HS-5 (cell line): Measurements from ENCODE around the gene KCNH2.
"Not testable (repeated sequence)": the region's sequence is repeated elsewhere in the genome, so short reads cannot be mapped to it uniquely, and the experiment has no call there.

ENCODE experiments used
- DNase-seq: peaks from one replicate; pipeline ENCODE4 v3.0.0-alpha.2; 2012; ENCODE audit warnings: low read depth

Gene KCNH2, protein sequence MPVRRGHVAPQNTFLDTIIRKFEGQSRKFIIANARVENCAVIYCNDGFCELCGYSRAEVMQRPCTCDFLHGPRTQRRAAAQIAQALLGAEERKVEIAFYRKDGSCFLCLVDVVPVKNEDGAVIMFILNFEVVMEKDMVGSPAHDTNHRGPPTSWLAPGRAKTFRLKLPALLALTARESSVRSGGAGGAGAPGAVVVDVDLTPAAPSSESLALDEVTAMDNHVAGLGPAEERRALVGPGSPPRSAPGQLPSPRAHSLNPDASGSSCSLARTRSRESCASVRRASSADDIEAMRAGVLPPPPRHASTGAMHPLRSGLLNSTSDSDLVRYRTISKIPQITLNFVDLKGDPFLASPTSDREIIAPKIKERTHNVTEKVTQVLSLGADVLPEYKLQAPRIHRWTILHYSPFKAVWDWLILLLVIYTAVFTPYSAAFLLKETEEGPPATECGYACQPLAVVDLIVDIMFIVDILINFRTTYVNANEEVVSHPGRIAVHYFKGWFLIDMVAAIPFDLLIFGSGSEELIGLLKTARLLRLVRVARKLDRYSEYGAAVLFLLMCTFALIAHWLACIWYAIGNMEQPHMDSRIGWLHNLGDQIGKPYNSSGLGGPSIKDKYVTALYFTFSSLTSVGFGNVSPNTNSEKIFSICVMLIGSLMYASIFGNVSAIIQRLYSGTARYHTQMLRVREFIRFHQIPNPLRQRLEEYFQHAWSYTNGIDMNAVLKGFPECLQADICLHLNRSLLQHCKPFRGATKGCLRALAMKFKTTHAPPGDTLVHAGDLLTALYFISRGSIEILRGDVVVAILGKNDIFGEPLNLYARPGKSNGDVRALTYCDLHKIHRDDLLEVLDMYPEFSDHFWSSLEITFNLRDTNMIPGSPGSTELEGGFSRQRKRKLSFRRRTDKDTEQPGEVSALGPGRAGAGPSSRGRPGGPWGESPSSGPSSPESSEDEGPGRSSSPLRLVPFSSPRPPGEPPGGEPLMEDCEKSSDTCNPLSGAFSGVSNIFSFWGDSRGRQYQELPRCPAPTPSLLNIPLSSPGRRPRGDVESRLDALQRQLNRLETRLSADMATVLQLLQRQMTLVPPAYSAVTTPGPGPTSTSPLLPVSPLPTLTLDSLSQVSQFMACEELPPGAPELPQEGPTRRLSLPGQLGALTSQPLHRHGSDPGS

DNA sequence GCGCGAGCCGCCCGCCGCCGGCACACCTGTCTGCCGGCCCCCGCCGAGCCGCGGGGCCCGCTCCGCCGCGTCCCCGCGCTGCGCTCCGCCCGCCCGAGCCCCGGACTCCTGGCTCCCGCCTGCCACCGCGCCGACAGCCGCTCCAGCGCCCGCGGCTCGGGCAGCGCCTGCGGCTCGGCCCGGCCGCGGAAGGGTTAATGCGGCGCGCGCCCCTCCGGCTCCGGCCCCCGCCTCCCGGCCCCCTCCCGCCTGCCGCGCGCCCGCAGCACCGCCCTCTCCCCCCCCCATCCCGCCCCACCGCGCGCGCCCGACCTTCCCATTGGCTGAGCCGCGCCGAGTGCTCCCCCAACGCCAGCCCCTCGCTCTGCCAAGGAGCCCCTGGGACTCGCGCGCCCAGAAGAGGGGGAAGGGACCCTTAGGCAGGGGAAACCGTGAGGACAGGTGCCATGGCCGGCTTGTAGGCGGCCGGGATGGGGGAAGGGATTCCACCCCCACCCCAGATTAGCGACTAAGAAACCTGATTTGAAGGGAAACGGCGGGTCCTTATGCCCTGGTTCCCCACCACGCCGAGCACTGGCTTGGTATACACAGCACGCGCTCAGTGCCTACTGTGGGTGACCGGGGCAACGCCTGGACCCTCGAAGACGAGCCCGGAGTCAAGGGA lies at the start of gene KCNH2:
Gene KCNH2, minus strand, starts transcription at position 196 of the 664 bp plus-strand sequence. CDS start 408 bp downstream, outside the sequence.
- no peak for DNase-seq

- not testable (repeated sequence) for DNase-seq
These were observed 49.6 kb upstream of the KCNH2 start for GRCh38 chr7:151027728-151028130.

DNA sequence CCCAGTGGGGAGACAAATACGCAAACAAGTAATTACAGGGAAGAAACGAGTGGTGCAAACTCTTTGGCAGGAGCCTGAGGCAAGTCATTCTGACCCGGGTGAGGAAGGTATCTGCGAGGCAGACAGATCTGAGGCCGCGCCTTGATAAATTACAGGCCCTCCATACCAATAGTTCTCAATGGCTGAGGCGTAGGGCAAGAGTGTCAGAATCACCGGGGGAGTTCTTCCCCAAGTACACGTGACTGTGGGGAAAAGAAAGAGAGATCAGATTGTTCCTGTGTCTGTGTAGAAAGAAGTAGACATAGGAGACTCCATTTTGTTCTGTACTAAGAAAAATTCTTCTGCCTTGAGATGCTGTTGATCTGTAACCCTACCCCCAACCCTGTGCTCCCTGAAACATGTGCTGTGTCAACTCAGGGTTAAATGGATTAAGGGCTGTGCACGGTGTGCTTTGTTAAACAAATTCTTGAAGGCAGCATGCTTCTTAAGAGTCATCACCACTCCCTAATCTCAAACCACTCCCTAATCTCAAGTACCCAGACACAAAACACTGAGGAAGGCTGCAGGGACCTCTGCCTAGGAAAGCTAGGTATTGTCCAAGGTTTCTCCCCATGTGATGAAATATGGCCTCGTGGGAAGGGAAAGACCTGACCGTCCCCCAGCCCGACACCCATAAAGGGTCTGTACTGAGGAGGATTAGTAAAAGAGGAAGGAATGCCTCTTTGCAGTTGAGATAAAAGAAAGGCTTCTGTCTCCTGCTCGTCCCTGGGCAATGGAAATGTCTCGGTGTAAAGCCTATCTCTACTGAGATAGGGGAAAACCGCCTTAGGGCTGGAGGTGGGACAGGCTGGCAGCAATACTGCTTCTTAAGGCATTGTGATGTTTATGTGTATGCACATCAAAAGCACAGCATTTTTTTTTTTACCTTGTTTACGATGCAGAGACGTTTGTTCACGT lies 48.9 kb upstream of the KCNH2 start:
- DNase-seq, result not testable (repeated sequence)

DNA sequence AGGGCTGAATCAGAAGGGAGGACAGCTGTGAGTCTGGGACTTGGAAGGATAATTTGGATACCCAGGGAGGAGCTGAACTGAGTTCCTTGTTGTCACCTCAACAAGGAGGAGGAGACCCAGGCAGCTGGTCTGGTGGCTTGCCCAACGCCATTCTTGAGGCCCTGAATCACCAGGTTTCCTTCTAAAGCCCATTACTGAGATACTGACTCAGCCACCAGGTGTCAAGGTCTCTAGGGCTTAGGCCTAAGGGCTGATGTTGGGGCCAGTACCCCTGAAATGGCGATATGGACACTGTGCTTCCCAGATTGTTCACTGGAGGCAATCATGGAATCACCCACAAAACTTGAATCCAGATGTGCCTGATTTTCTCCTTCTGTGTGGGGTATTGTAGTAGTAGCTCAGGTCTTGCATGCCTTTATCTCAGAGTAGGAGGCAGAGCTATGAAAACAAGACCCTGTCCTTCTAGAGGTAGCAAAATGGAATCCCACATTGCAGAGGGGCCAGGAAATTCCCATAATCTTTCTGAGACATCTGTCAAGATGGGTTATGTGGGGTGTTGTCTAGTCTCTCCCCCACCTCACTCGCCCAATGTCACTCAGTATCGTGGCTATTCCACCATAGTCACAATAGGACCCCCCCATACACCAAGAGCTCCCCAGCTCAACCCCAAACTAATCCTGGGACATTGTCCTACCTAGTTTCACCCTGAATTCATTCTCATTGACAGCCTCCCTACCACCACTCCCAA lies 48.0 kb upstream of the KCNH2 start:
- DNase-seq, result peak; percentile 41

- no peak for DNase-seq
These were observed 46.4 kb upstream of the KCNH2 start, which contains the start of gene ATG9B for GRCh38 chr7:151024435-151025056. Gene ATG9B, minus strand, starts transcription at chr7:151024494. Its CDS starts 71 bp downstream, at chr7:151024423.

- DNase-seq, result no peak
These were observed 45.1 kb upstream of the KCNH2 start for GRCh38 chr7:151023232-151023631.

GRCh38 chr7:151020231-151020630 lies 42.1 kb upstream of the KCNH2 start:
- no peak for DNase-seq

GRCh38 chr7:151019130-151019447 lies 41.0 kb upstream of the KCNH2 start:
- DNase-seq, result no peak

DNA sequence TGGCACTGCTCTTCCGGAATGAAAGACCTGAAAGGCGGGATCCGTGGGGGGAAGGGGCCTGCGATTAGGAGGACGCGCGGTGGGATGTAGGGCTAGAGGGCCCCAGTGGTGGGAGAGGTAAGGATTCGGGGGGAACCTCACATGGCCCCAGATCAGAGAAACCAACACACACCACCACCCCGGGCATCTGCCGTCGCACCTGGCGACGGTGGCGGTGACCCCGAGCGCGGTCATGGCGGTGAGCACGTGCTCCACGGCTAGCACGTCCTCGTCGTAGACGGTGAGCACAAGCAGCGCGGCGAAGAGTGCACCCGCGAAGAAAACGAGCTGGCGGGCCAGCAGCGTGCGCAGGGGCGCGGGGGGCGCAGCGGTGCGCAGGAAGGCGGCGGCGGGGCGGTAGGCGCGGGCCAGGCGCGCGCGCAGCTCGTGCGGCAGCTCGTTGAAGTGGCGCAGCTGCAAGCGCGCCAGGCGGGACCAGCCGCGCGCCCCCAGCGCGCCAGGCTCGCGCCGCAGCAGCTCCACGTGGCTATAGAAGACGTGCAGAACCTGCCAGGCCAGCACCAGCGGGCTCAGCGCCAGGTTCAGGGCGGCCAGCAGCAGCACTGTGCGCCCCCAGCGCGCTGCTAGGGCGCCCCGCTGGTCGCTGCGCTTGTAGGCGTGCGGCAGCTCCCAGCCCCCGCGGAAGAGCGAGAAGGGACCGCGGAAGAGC lies 40.5 kb upstream of the KCNH2 start:
- no peak for DNase-seq

DNA sequence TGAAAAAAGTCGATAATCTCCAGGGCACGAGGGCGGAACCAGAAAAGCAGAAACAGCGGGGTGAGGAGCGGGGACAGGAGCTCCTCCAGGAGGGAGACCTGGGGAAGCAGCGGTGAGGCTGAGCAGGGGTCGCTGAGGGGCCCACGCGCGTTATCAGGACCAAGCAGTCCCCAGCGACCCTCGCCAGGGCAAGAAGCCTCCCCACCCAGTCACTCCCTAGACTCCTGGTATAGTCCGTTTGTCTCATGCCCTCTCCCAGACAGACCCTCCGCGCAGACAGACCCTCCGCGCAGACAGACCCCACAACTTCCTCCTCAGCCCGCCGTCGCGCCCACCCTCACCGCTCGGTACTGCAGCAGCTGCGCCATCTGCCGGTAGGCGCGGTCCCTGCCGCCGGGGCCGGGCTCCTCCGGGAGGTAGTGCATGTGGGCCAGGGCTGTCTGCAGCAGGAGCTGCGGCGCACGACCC lies 39.9 kb upstream of the KCNH2 start:
- no peak for DNase-seq

- no peak for DNase-seq
These were observed 39.3 kb upstream of the KCNH2 start for GRCh38 chr7:151017370-151017952.

DNA sequence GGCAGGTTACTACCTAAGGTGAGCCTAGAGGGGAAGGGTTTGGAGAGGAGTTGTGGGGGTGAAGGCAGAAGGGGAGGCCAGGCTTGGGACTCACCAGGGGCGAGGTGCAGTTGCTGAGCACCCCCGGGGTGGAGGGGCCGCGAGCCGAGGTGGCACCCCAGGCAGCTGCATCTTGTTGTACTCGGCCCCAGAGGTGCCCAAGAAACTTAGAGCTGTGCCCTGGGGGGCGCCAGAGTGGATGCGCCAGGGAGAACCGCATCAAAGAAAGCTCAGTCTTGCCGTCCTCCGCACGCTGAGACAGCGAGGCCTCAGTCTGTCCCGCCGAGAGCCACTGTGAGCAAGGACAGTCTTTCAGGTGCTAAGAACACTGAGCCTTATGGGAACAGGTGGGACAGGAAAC lies 38.8 kb upstream of the KCNH2 start:
- DNase-seq, result no peak

- no peak for DNase-seq
These were observed 38.4 kb upstream of the KCNH2 start for GRCh38 chr7:151016505-151016904.

- DNase-seq, result no peak
These were observed 37.8 kb upstream of the KCNH2 start for GRCh38 chr7:151015967-151016366.

DNA sequence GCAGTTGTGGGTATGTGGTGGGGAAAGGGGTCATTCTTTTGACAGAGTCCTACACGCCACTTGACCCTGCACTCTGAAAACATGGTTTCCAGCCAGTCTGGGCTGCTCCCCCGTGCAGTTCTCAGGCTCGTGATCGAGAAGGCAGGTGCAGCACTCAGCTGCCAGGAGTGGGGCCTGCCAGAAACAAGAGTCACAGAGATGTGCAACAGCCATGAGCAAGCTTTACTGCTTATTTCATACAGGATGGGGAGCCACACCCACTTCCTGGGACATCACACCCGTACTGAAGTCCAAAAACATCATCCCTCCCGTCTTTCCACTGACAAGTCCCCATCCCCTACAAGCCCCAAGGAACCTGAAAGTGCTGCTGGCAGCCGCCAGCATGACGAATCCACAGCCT lies 36.8 kb upstream of the KCNH2 start:
- DNase-seq, result no peak

DNA sequence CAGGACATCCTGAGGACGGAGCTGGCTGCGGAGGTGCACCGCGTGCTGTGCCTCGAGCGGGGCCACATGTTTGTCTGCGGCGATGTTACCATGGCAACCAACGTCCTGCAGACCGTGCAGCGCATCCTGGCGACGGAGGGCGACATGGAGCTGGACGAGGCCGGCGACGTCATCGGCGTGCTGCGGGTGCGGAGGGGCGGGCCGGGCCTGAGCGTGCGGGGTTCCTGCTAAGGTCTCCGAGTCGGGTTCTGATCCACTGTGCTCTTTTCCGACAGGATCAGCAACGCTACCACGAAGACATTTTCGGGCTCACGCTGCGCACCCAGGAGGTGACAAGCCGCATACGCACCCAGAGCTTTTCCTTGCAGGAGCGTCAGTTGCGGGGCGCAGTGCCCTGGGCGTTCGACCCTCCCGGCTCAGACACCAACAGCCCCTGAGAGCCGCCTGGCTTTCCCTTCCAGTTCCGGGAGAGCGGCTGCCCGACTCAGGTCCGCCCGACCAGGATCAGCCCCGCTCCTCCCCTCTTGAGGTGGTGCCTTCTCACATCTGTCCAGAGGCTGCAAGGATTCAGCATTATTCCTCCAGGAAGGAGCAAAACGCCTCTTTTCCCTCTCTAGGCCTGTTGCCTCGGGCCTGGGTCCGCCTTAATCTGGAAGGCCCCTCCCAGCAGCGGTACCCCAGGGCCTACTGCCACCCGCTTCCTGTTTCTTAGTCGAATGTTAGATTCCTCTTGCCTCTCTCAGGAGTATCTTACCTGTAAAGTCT lies 35.8 kb upstream of the KCNH2 start:
- no peak for DNase-seq

DNA sequence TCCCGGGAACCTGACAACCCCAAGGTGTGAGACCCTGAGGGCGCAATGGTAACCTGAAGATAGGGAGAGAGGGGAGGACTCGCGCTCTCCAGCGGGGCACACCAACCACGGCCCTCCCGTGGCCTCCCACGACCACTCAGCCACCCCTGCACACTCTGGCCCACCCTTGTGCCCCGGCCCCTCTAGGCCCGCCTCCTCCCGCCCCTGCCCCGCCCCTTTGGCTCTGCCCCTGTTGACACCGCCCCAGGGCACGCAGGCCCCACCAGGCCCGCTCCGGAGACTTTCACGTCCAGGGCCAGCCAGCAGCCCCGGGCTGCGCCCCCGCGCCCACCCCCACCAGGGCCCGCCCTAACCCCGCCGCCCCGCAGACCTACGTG lies 35.2 kb upstream of the KCNH2 start:
- no peak for DNase-seq

DNA sequence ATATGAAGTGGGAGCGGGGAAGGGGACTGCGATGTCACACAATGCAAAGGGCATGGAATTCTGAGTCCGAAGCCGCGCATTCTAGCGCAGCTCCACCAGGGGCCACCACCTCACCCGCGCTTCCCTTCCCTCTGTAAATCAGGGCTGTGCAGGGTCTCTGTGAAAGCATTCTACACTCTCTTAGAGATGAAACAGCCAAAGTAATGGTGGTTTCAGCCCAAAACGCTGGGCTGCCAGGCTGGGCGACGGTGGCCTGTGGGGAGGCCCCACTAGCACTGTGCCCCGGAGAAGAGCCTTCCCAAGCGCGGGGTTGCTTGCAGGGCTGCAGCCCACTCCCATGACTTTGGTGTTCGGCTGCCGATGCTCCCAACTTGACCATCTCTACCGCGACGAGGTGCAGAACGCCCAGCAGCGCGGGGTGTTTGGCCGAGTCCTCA lies 34.8 kb upstream of the KCNH2 start:
- DNase-seq, result no peak
